ENCODE measurements around the gene PRKG1.
A peak's percentile ranks its signal among the peaks of the same experiment; 100 is the strongest.

Gene PRKG1

GRCh38 chr10:52318136-52318701 is 1243.9 kb downstream of the PRKG1 start:
- no peak for DNase-seq (ENCODE audit: low spot score)

GRCh38 chr10:52318822-52319464 is 1244.7 kb downstream of the PRKG1 start:
- DNase-seq (ENCODE audit: low spot score), result peak; percentile 37

DNA sequence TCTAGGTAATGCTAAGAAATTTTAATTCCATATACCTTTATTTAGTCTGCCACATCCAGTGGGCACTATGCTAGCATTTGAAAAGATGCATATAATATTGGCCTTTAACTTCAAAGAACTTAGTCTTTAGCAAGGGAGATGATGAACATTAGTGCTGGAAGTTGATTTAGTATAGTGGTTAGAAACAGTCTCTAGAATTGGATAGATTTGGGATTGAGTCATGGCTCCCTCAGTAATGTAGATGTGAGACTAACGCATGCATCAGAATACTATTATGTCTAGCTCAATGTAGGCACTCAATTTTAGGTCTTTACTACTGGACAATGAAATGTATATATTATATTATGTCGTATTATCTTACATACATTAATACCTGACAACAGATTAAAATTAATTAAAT is 1245.6 kb downstream of the PRKG1 start:
- no peak for DNase-seq (ENCODE audit: low spot score)

GRCh38 chr10:52322323-52322722 is 1248.0 kb downstream of the PRKG1 start:
- DNase-seq (ENCODE audit: low spot score), result no peak

GRCh38 chr10:52322936-52323335 is 1248.6 kb downstream of the PRKG1 start:
- DNase-seq (ENCODE audit: low spot score), result no peak

GRCh38 chr10:52326382-52326781 is 1252.1 kb downstream of the PRKG1 start:
- no peak for DNase-seq (ENCODE audit: low spot score)

- no peak for DNase-seq (ENCODE audit: low spot score)
Measured at GRCh38 chr10:52331638-52332364, 1257.5 kb downstream of the PRKG1 start.

DNA sequence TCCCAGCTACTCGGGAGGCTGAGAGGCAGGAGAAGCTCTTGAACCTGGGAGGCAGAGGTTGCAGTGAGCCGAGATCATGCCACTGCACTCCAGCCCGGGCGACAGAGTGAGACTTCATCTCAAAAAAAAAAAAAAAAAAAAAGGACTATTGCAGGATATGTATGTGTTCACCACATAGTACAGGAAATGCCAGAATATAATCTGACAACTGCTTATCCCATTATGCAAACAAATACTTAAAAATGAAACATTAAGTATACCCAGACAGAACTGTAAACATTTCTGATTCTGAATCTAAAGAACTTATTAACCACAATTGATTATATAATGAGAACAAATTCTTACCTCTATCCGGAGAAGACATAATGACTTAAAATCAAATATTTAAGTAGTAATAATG is 1258.5 kb downstream of the PRKG1 start:
- no peak for DNase-seq (ENCODE audit: low spot score)

GRCh38 chr10:52334595-52334994 is 1260.3 kb downstream of the PRKG1 start:
- no peak for DNase-seq (ENCODE audit: low spot score)

GRCh38 chr10:52335665-52336064 is 1261.4 kb downstream of the PRKG1 start:
- no peak for DNase-seq (ENCODE audit: low spot score)

DNA sequence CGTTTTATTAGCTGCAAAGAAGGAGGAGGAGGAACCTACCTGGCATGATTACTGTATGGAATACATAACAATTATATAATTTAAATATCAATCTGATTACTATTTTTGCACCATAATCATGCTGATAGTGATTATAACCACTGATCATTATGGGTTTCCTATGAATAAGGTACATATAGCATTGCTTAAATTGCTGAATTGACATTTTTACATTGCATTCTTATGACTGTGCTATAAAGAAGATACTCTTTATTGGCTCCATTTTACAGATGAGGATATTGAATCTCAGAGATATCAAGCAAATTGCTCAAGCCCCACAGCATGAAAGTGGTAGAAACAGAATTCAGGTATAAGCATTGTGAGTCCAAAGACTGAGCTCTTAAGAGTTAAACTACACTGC is 1262.9 kb downstream of the PRKG1 start:
- DNase-seq (ENCODE audit: low spot score), result no peak

DNA sequence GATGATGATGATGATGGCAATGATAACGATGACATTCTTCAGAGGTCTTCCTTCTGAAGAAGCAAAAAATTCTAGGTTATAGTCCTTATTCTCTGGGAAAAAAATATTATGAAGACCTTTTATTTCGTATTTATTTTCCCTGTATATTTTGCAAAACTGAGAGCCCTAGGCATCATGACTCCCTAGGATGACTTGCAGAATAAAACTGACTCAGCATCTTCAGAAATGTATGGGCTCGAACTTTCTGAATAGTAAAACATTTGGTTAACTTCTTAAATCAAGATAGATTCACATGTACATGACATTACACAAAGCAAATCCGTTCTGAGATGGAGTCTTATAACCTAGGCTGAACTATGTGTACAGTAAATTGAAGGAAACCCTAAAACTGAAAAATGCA is 1269.2 kb downstream of the PRKG1 start:
- no peak for DNase-seq (ENCODE audit: low spot score)

DNA sequence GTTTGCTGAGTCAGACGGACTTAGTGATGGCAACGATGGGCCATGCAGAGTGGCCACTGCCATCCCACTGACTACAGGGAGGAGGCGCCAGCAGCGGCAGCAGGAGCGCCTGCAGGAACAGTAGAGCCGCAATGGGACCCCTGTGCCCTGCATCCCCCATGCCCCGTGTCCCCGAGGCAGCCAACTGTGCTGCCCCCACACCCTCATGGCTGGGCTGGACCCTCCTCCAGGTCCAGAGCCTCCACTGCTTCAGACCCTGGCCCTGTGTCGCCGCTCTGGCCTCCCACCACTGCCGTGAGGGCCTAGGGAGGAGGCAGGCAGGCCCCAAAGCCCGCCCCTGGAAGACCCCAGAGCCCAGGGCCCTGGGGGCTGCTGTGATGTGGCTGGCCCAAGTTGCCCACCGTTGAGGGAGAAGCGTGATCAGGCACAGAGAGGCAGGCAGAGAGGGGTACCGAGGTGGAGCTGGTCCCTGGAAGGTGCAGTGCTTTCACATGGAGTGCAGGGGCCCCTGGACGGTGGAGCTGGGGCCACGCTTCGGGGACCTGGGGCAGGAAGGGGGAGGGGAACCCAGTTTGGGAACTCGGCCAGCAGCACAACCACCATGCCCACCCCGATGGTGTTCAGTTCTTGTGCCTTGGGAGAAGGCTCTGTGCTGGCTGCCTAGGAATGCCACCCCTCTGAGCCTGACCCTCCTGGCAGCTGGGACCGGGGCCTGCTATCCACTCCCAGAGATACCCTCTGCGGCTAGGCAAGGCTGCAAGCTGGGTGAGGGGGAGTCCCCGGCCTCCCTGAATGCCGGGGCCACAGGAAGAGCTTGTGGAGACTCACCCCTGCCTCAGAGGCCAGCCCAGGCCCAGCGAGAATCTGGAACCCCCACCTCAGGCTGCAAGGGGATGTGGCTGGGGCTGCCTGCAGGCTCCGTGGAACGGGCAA is 1272.4 kb downstream of the PRKG1 start:
- DNase-seq (ENCODE audit: low spot score), result no peak

DNA sequence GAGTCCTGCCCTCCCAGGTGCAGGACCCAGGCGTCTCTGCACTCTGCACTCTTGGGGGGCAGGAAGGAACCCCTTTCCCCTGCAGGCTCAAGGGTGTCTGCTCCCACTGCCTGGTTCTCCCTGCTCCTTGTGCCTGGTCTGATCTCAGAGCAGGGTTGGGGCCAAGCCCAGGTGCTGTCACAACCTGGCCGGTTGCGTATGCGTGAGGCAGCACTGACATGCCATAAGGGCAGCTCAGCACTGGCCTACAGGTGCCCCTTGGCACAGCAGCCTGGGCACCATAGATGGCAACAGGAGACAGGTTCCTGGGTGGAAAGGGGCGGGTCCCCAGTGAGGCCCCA is 1273.0 kb downstream of the PRKG1 start:
- DNase-seq (ENCODE audit: low spot score), result no peak

All from COLO829 (cell line).